Measurements from ENCODE around the gene RBM26.

The RBM26 gene

DNA sequence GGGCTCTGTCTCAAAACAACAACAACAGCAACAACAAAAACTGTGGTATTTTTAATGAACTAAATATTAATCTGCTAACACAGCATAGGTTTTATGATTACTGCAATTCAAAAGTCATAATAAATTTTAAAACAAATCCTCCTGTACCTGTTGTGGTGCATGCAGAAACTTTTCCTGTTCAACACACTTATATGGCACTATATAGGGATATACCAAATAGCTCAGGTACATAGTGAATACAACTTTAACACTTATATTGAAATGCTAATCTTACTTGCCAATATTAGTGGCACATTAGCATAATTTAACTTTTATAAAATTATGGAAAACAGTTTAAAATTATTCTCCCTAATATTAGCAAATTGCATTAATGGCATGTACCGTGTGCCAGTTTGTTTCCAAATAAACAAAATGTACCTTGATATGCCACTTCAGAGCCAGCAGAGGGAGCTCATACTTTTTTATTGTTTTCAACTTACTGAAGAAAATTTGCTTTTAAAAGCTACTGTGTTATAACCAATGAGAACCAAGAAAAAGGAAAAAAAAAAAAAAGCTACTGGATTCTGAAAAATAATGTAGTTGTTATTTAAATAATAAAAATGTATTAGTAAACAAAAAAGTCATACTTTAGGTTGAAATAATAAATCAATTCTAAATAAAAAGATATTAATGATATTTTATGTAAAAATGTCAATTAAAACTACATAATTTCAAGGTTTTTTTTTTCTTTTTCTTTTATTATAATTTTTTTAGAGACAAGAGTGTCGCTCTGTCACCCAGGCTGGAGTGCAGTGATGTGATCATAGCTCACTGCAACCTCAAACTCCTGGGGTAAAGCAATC is 18.0 kb upstream of the RBM26 start:
- peak; percentile 49 for DNase-seq

DNA sequence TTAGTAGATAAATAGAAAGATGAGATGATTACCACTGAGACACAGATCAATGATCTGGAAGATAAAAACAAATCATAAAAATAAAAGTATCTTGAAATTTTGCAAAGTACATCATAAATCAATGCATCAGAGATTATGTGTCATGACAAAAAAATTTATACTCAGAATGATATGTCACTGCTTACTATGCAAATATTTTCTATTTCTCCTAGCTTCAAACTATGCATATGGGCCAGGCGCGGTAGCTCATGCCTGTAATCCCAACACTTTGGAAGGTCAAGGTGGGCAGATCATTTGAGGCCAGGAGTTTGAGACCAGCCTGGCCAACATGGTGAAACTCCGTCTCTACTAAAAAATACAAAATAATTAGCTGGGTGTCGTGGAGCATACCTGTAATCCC is 17.3 kb upstream of the RBM26 start:
- no peak for DNase-seq

DNA sequence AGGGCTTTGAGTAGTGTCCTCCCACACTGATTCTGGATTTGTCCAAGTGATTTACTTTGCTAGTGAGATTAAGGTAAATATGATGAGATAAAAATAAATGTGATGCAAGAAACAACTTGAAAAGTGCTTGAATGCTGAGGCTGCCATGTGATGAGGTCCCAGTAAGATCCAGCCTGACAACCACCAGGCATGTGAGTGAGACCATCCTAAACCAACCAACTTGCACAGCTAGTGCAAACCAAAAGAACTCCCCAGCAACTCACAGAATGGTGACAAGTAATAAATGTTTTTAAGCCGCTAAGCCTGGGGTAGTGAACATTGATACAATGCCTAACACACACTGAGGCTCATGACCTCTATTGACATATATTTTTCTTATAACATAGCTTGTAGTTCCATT is 13.3 kb upstream of the RBM26 start:
- DNase-seq, result no peak

DNA sequence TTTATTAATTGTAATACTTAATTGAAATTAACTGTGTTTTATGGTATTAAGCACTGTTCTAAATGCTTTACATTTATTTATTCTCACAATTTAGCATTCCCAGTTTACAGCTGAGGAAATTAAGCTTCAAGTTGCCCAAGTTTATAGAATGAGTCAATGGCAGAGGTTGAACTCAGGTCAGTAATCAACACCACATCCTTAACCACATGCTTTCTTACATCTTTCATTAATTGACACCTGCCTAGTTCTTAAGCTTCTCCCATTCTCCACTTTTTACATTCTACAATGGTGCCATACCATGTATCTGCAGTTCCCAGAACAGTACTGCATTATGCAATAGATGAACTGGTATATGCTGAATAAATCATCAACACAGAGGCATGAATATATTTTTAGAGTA is 11.7 kb upstream of the RBM26 start:
- no peak for DNase-seq

DNA sequence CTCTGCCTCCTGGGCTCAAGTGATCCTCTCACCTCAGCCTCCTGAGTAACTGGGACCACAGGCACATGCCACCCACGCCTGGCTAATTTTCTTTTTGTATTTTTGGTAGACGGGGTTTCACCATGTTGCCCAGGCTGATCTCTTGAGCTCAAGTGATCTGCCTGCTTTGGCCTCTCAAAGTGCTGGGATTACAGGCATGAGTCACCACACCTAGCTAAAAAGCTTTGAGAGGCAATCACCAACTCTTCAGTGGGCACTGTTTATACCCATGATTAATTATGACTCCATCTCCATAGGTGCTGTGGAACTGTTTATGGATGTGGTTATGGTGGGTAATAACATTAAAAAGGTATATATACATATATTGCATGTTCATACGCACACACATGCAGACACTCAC is 7.5 kb upstream of the RBM26 start:
- no peak for DNase-seq

DNA sequence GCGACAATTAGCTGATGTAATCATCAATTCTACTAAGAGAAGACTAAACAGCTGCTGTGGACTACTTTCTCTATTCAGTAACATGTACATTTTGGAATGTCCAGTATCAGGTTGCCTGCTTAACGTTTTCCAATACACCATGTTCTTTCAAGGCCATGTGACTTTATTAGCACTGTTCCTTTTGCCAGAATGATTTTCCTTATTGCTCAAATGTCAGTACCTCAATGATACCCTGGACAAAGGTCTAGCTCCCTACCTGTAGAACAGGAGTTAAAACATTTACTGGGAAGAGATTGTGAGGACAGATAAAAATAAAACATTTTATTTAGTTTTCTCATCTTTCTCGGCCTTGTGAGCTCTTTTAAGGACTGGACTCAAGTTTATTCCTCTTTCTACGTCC is 3.8 kb upstream of the RBM26 start:
- DNase-seq, result no peak

DNA sequence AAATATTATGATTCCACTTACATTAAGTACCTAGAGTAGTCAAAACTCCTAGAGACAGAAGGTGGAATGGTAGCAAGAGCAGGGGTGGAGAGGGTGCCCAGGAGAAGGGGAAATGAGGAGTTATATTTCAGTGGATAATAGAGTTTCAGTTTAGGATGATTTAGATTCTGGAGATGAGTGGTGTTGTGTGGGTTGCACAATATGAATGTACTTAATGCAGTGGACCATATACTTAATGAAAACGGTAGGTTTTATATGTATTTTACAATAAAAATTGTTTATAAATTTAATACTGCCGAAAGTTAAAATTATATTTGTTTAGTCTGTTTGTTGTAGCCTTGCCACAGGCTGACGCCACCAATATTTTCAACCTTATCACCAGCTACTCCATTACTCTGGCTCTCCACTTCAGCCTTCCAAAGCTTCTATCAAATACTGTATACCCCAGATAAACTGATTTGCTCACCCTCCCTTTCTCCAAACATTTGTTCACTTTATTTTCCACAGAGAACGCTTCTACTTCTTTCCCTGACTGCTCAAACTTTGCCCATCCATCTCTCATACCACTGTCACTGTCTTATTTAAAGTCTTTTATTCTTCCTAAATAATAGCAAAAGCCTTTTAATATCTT is 1.4 kb upstream of the RBM26 start:
- no peak for DNase-seq

DNA sequence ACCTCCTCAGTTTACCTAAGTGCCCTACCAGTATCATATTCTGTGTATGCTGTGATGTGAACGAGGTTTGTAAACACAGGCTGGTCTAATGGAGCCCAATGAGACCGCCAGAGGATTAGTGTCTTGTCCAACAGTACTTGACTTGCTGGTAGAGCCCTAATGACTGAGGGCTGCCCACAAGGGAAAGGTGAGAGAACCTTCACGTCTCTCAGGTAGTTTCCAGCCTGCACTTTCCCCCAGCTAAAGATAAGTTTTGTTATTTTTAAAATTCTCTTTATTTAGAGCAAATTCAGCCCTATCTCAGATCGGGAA is 498 bp upstream of the RBM26 start:
- no peak for DNase-seq

DNA sequence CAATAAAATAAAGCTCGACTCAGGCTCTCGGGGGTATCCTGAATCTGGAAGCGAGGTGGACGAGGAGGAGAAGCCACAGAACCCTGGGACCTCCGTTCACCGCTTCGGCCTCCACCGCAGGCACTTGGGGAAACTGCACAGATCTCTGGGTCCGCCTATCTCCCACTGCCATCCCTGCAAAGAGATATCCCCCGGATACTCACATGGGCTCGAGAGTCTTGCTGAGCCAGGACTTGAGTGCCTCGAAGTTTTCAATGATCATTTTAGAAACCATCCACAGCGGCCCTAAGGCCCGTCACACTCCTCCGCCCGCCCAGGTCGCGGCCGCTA is 589 bp downstream of the RBM26 start:
- peak; percentile 35 for DNase-seq

DNA sequence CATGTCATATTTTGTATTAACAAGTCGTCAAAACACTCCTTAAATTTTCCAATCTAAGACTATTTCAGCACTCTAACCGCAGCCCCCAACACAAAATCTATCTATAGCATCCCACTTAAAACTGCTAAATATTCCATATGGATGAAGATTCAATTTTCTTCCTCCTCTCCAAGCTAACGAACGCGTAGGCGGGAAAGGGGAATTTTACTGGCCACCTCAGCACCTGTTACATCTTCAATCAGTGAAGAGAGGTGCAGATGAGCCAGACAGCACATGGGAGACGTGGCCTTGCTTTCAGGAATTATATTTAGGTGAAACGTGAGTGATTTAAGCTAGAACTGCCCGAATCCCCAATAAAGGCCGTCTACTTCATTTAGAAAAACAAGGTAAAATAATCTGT is 1.1 kb downstream of the RBM26 start:
- DNase-seq, result no peak

DNA sequence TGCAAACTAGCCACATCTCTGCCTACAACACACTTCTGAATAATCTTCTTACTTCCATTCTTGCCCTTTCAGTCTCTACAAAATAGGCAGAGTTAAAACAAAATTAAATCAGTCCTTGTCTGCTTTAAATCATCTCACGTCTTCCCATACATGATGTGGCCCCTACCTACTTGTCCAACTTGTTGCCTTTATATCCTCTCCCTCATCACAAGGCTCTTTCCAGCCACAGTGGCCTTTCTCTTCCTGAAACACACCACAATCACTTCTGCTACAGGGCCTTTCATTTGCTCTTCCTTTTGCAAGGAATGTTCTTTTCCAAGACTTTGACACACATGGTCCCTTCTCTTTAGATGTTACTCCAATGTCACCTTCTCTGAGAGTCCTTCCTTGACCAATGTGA is 1.7 kb downstream of the RBM26 start:
- DNase-seq, result no peak

DNA sequence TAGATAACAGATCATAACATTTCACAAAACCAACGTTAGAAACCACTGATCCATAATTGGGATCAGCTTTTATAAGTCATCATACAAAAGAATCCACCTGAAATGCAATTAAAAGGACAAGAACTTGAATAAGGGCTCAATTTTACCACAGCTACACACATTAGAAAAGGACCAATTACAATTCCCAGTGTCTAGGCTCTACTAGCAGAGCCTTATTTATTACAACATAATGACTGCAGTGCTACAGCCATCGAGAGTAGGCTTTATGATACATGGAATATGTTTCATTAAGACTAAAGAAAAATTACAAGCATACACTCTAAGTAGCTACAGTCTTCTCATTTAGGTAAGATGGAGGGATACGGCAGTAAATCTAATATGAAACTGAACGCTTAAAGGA is 2.9 kb downstream of the RBM26 start:
- no peak for DNase-seq

DNA sequence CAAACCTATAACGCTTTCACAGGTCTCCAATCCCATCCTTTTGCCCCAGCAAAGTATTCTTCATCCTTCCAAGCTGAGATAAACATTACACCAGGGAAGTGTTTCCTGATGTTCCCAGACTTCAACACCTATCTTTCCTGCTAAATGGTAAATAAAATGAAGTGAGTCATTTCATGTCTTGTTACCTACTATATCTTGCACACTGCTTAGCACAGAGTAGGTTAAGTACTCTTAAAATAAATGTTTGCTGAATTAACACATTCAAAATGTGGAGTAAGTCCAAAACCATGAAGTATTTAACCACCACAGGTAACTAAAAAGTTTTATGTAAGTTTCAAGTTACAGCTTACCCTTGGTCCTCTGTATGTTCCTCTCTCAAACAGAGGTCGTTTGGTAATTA is 3.4 kb downstream of the RBM26 start:
- DNase-seq, result no peak

DNA sequence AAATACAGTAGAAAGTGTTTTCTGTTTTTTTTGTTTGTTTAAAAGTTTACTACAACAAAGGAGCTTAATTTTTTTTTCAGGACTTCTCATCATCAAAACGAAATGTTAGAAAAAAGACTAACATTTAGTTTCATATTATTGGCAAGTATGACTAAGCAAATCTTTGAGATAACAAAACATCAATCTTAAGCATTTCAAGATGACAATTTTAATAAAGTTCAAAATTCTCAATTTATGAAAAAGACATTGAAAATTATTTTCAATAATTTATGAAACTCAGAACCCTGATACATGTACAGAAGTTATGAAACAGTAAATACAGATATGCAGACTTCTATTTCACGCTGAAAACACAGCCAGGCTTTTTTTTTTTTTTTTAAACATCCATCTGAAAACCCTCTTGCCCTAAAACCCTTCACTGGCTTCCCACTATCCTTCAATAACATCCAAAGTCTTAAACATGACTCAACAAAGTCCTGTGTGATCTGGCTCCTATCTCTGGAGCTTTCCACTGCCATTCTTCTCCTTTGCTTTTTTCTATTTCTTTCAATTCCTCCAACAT is 3.9 kb downstream of the RBM26 start:
- no peak for DNase-seq

DNA sequence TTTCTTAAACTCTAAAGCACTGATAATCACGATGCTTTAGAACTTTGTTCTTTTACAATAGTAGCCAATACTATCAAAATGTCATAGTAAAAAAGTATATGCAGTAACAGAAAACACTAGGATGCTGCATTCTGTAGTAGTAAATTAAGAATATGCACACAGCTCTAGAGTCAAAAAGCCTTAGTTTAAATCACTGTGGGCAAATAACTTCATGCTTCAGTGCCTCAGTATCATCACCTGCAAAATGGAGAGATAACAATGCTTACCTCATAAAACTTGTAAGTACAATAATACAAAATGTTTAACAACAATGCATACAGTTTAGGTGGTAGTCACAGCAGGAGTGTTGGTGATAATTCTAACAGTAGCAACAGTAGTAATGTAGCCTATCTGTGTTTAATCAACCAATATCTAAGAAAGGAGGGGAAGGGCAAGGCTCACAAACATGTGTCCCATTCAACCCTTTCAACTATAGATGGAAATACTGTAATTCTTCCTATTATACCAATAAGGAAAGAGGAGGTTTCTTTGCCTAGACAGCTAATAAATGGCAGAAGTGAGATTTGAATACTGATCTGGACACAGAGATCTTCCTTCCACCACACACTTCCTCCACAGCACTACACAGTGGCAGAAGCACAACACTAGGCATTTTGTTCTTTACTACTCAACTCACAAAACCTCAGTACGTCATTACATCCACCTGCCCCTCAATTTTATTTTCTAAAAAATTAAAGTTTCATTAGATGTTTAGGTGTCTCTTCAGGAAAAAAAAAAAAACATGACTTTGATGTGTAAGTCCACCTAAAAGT is 4.6 kb downstream of the RBM26 start:
- no peak for DNase-seq

DNA sequence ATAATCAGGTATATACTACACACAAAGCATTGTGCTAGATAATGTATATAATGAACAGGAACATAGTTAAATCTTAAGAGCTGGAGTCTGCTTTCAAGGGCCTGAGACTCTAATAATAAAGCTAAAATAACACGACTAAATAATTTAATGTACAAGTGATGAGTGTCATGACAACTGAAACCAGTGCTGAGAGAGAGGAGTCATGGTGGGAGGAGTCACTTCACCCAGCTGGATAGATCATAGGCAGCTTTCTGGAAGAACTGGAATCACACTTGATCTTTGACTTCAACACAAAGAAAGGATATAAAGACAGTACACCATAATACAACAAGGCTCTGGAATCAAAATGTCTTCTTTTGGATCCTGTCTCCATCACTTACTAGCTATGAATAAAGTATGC is 7.1 kb downstream of the RBM26 start:
- peak; percentile 29 for DNase-seq

DNA sequence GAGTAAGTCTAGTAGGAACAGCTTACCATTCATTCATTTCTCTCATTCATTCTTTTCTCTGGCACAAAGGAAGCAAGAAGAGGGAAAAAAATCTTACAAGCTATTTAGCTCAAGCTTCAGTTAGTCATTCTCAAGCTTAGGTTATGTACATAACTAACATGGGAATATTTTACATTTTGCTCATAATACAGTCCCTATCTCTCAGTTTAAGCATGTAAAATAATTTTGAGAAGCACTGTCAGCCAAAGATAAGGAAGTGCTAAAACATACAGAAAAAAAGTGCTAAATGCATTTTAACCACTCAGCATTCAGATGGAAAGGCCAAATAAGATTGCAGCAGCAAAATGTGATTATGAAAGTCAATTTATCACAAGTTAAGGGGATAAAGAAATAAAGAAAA is 7.9 kb downstream of the RBM26 start:
- no peak for DNase-seq

DNA sequence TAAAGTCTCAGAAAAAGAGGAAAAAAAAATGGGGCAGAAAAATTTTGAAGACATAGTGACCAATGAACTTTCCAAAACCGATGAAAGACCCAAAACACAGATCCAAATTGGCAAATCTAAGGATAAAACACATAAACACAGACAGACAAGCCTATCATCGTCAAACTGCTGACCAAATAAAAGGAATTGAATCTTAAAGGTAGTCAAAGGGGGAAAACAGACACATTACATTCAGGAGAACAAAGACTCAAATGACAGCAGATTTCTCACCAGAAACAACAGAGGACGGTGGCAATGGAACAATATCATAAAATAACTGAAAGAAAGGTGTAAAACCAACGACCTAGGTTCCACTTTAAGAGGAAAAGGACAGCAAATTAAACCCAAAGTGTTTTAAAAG is 10.2 kb downstream of the RBM26 start:
- no peak for DNase-seq

DNA sequence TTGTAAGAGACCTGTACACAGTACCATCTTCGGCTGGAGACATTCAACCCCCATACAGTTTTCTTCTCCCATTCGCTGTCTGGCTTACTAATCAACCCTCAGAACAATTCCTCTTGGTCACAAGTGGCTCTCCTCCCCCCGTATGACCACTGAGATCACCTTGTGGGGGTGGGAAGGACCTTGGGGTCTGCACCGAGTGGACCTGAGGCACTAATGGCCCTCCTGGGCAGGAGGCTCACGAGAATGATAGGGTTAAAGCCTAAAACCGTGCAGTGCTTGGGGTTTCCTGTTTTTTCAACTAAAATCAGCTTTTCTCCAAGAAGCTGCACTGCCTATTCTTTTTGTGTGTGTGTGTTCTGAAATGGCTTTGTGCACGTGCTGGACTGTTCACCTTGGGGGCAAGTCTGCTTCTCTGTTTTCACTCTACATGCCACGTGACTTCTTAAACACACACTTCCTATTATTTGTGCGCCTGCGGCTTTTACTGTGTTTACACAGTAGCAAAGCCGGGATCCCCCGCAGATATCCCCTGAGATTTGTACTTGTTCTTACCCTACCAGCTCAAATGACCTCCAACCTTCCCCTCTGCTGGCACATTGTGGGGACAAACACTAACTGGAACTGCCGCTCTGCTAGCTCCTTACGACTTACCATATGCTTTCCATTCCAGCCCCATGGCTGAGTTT is 12.3 kb downstream of the RBM26 start:
- peak; percentile 25 for DNase-seq

DNA sequence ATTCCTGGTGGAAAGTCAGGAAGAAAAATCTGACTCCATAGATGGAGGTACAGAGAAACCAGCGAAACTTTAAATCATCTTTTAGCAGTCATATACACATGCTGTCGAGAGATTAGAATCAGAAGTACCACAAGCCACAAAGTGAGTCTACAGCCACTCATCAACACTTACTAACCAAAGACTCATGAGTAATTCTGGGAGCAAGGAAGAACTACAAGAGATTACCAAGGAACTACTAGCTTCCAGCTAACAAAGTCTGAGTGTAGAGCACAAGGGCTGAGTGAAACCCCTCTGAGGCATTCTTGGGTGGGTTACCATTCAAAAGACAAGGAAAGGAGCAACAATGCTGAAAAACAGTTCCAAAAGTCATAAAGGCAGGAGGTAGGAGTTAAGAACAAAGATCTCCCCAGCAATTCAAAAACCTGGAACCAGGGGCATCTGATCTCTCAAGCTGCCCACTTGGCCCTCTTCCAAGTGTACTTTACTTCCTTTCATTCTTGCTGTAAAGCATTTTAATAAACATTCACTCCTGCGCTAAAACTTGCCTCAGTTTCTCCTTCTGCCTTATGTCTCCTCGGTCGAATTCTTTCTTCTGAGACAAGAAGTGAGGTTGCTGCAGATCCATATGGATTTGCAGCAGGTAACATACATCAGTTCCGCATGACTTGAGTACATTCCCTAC is 13.0 kb downstream of the RBM26 start:
- peak; percentile 53 for DNase-seq

DNA sequence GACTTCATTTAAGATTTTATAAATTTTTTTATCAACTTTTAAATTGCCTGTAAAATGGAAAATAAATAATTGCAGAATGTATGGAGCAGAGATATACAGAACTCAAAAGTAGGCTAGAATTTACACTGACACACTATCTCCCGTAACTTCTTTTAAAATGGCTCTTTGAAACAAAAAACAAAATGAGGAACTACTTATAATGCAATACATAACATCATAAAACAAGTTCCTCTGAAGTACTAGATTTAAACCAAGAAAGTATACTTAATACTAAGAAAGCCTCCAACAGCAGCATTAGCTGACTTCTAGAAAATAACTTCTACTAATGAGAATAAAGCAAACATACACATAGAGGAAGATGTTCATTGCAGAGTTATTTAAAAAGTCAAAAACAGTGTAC is 17.0 kb downstream of the RBM26 start:
- DNase-seq, result no peak

DNA sequence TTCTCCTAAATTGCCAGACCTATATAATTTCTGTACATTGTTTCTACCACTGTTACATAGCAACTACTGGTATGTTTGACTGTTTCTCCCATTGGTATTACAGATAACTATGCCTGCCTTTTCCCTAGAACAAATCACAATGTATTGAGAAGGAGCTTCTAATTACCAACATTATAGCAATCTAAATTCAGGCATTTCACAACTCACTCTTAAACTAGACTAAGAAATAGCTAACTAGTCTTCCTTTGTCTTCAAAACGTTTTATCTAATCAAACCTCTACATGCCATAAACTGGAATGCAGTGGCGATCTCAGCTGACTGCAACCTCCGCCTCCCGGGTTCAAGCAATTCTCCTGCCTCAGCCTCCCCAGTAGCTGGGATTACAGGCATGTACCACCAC is 18.2 kb downstream of the RBM26 start:
- DNase-seq, result no peak
